NCI-H345 treated with DMSO at 0.1 percent for 48 hours (cell line): ENCODE measurements around the gene MESP2.
A peak's percentile ranks its signal among the peaks of the same experiment; 100 is the strongest.

Source experiments
- DNase-seq: peaks from one replicate; lab custom pipeline; 2025; ENCODE audit not compliant: unreplicated experiment; lab: John Stamatoyannopoulos, UW

MESP2 gene, protein sequence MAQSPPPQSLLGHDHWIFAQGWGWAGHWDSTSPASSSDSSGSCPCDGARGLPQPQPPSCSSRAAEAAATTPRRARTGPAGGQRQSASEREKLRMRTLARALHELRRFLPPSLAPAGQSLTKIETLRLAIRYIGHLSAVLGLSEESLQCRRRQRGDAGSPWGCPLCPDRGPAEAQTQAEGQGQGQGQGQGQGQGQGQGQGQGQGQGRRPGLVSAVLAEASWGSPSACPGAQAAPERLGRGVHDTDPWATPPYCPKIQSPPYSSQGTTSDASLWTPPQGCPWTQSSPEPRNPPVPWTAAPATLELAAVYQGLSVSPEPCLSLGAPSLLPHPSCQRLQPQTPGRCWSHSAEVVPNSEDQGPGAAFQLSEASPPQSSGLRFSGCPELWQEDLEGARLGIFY

DNA sequence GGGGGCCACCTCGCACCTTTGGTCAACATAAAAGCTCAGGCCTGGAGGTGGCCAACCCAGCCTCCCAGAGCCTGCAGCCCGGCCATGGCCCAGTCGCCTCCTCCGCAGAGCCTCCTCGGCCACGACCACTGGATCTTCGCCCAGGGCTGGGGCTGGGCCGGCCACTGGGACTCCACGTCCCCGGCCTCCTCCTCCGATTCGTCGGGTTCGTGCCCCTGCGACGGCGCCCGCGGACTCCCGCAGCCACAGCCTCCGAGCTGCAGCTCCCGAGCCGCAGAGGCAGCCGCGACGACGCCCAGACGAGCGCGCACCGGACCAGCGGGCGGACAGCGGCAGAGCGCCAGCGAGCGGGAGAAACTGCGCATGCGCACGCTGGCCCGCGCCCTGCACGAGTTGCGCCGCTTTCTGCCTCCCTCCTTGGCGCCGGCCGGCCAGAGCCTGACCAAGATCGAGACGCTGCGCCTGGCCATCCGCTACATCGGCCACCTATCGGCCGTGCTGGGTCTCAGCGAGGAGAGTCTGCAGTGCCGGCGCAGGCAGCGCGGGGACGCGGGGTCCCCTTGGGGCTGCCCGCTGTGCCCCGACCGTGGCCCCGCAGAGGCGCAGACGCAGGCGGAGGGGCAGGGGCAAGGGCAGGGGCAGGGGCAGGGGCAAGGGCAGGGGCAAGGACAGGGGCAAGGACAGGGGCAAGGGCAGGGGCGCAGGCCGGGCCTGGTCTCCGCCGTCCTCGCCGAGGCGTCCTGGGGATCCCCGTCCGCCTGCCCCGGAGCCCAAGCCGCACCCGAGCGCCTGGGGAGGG, at the start of gene MESP2:
MESP2 (plus strand) TSS at position 59 of the 799 bp plus-strand sequence; CDS start at position 85, 26 bp downstream.
- DNase-seq, result peak; percentile 7

DNA sequence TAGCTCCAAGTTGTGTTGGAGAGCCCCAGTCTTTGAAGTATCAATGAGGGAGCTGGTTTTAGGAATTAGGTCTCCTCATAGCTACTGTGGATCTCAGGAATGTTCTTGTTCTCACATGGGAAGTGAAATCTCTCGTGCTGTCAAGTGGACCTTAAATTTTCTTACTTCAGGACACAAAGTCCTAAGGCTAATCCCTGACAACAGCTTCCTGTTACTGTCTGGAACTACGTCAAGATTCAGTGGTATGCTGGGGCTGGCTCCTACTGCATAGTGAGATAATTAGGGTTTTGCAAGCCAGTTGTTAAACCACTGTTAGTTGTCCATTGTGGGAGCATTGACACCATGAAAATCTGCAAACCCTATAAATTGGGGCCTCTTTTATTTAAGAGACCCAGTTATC, 47.9 kb upstream of the MESP2 start:
- DNase-seq, result no peak

DNA sequence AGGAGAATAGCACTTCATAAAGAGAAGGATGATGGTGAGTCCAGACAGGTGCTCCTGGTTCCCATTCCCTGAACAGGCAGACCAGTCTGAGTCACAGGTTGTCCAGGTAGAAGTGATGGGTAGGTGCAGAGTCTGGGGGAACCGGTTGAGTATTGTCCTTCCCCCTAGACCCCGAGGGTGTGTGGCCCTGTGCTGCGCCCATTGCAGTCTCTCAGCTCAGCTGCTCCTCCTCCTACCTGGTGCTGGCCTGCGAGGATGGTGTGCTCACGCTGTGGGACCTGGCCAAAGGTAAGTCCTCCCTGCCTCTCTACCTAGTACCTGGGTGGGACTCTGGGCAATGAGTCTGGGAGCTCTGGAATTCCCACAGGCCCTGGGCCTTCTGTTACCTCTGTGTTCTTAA, 44.9 kb upstream of the MESP2 start:
- DNase-seq, result no peak

DNA sequence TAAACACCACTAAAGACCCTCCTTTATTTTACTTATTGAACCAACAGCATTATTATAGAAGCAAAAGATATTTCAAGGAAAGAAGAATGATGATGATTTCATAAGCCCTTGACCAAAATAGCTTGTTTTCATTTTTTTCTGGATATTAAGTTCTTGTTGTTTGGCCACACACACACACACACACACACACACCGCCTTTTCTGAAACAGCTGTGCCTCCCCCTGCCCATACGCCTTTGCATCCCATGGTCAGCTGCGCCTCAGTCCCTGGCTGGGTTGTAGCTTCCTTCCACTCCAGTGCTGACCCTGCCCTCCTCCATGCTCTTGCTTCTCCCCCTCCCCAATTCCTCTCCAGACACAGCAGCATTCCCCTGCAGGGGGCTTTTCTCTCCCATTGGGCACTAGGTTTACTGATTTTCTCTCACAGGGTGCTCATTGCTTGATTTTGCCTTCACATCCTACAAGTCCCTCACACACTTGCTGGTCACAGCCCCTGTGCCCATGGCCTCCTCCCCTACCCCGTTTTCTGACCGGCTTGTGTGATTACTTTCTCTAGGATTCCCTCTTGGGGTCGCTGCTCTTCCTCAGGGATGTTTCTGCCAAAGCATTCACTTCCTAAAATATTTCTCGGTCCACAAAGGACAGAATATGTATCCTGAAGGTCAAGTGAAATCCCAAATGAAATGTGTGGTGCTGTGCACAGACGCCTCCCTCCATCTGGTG, 43.5 kb upstream of the MESP2 start:
- no peak for DNase-seq

DNA sequence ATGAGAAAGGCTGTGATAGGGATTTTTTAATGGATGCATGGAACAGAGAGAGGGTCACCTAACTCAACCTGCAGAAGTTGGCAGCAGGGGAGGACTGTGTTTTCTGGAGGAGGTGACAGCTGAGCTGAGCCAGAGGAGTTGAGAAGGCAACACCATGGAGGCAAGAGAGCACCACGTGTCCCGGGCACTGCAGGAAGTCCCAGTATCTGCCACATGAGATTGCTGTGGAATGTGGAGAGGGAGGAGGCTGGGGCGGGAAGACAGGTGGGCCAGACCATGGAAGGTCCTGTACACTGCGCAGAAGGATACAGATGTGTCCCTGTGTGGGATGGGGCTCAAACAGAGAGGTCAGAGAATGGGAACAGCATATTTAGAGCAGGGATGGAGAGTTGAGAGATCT, 40.4 kb upstream of the MESP2 start:
- DNase-seq, result no peak

DNA sequence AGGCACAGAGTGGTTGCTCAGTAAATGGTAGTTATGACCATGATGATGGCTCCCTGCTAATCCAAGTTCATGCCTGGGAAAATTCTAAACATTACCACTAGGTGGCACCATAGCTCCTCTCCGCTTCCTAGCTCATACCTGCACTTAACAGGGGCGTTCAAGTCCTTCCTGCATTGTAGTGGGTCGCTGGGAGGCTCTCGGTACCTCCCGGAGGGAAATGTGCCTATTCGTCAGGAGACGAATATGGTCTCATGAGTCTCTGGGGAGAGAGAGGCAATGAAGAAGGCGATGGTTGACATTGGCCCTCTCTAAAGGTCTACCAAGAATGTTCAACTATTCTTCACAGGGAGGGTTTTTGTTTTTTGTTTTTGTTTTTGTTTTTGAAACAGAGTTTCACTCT, 36.0 kb upstream of the MESP2 start:
- peak; percentile 37 for DNase-seq

DNA sequence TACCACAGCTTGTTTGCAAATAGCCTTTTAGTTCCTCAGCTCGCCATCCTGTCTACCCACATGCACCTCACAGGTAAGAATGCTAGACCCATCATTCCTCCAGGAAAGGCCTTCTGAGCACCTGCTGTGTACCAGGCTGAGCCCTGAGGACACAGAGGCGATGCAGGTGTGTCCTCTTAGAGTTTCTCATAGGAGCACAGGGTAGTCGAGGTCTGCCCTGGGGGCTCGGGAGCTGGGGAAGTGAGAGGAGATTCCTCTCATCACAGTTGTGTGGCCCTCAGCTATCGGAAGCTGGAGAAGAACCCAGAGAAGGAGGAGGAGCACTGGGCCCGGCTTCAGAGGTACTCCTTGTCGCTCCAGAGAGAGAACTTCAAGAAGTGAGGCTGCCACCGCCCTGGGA, 33.1 kb upstream of the MESP2 start:
- no peak for DNase-seq

DNA sequence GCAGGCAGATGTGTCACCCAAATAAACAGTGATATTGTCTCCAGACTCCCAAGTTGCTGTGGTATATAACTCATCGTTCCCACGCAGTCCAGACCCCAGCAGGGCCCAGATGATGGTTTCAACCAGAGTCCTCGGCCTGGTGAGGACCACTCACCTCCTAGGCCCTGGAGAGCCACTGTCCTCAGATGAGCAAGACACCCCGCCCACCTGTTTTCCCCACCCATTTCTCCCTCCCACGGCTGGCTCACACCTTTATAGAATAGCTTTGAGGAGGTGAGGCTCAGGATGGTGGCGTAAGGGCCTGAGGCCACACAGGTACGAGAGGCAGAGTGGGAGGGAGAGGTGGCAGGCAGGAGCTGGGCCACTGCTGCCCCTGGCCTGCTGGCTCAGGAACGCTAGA, 32.5 kb upstream of the MESP2 start:
- DNase-seq, result no peak

DNA sequence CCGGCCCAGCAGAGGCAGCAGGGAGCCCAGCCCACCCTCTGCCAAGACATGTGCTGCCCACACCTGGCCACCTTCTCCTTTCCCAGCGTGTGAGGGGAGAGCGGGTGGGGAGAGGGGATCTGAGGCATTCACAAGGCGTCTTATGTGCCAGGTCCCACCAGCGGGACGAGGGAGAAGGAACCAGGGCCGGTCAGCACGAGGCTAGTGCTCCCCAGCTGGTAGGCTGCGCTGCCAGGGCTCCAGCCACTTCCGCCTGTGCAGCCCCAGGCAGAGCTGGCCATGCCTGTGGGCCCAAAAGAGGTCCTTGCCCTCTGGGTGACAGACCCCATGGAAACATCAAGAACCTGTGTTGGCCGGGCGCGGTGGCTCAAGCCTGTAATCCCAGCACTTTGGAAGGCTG, 31.0 kb upstream of the MESP2 start:
- no peak for DNase-seq

DNA sequence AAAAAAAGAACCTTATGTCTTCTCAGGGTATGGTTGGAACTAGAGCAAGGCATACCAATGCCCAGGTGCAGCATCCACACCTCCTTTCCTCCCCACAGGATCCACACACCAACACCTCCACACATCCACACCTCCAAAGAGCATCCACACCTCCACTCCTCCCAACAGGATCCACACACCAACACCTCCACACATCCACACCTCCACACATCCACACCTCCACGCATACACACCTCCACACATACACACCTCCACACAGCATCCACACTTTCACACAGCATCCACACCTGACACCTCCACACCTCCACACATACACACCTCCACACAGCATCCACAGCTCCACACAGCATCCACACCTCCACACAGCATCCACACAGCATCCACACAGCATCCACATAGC, 30.4 kb upstream of the MESP2 start:
- DNase-seq, result no peak

DNA sequence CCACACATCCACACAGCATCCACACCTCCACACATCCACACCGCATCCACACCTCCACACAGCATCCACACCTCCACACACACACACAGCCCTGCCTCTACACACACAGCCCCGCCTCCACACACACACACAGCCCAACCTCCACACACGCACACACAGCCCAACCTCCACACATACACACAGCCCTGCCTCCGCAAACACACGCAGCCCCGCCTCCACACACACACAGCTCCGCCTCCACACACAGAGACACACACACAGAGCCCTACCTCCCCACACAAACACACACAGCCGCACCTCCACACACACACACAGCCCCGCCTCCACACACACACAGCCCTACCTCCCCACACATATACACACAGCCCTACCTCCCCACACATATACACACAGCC, 29.7 kb upstream of the MESP2 start:
- no peak for DNase-seq

DNA sequence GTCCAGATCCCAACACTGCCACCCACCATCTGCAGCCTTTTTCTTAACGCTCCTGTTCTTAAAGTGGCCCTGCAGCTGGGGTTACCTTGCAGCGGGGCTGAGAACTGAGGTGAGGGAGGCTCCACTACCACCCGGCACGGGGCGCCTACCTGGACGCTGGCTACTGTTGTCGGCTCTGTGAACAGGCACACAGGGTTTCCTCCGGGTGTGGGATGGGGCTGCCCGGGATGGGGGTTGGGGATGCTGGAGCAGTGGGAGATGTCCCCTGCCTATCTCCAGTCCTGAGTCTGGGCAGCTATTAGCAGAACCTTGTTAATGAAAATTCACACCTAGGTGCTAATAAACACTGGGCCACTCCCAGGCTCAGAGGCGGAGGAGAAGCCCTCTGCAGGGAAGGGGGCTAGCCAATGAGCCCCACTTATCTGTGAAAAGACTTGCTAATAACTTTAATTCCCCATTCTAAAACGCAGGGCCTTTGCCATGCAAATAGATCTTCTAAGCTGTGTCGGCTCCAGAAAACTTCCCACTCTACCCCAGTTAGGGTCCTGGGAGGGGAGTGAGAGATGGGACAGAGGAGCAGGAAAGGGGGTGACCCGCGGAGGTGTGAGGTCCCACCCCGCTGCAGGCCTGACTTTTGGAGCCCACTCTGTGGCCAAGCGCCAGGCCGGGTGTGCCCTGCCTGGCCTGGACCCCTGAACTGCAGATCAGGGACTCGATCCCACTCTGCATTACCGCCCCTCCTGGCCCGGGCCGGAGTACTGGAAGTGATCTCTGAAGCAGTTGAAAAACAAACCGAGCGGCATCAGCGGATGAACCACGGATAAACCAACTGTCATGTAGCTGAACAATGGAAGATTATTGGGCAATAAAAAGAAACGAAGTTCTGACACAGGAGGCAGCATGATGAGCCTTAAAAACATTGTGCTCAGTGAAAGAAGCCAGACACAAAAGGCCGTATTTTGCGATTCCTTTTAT, 28.1 kb upstream of the MESP2 start:
- DNase-seq, result no peak

DNA sequence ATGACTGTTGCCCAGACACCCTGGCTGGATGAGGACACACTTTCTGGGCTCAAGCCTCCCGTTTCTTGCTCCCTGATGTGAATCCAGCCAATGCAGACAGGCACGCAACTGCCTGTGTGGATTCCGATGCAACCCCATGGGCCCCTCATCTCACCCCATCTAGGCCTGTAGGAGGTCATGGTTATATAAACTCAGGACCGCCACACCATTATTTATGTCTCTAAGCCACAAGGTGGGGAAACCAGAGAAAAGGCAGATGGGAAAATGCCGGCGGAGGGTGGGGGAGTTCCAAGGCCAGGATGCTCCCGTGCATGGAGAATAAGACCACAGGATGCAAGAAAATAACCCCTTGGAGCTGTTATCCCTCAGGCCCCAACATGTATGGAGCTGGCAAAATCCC, 27.1 kb upstream of the MESP2 start:
- DNase-seq, result no peak

DNA sequence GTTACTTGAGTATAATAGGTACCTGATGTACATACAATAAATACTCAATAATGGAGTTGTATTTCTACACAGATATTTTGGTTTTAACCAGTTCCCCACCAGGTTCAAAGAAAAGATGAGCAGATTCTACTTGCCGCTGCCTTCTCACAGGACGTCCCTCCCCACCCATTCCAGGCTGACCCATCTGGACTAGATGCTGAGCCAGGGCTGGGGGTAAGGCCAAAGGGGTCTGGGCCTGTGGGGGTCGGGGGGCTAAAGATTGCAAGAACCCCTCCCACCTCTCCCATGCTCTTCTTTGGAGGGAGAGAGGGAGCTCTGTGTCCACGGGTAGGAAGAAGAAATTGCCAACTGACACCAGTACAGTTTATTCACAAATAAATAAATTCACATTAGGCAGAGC, 26.6 kb upstream of the MESP2 start:
- DNase-seq, result no peak

DNA sequence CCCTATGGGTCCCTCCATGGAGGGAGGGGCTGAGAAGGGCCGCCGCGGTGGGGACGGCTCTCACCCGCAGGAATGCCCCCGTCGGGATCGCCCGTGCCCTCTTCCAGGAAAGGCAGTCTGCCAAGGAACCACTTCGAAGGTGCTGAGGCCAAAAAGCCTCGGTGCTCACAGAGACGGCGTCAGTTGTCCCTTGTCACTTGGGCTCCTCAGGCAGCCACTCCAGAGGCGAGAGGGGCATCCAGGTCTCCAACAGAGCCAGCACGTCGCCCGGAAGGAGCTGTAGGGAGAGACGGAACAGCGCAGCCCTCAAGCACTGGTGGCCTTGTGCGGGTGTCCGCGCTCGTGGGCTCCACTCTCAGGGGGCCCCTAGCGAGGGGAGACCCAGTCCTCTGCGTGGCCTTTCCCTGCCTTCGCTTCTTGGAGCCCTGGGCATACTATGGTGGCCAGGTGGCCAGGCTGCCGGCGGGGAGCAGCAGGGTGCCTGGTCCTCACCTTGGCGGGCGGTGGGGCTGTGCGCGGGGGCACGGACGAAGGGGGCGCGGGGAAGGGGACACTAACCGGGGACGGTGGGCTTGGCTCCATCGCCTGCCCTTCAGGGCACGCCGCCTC, 26.1 kb upstream of the MESP2 start:
- DNase-seq, result no peak

DNA sequence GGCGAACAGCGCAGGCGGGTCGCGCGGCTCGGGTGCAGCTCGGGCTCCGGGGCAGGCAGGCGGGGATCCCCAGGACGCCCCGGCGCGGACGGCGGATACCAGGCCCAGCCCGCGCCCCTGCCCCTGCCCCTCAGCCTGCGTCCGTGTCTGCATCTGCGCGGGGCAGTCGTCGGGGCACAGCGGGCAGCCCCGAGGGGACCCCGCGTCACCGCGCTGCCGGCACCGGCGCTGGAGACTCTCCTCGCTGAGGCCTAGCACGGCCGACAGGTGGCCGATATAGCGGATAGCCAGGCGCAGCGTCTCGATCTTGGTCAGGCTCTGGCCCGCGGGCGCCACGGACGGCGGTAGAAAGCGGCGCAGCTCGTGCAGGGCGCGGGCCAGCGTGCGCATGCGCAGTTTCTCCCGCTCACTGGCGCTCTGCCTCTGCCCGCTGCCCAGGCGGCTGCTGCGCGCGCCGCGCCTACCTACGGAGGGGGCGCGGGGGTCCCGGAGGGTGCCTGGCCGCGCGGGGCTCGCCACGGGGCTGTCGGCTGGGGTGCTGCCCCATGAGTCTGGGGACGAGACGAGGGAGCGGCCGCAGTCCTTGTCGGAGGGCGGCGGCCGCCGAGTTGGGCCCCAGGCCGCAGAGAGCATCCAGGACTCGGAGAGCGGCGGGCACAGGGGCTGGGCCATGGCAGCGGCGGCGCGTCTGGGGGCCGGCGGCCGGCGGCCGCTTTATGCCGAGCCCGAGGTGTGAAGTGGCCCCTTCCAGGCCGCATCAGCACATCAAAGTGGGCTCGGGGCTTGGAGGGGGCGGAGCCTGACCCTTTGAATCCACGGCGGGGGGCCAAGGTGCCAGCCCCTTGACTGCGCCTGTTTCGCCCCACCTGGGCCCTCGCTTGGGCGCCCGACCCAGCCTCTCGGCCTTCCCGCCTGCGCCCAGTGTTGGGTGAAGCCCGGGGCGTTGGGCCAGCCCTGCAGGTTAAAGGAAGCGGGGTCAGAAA, 25.3 kb upstream of the MESP2 start, which contains the start of gene MESP1:
MESP1 (minus strand) TSS at position 690 of the 983 bp plus-strand sequence; CDS start at position 672, 18 bp downstream.
- peak; percentile 72 for DNase-seq

DNA sequence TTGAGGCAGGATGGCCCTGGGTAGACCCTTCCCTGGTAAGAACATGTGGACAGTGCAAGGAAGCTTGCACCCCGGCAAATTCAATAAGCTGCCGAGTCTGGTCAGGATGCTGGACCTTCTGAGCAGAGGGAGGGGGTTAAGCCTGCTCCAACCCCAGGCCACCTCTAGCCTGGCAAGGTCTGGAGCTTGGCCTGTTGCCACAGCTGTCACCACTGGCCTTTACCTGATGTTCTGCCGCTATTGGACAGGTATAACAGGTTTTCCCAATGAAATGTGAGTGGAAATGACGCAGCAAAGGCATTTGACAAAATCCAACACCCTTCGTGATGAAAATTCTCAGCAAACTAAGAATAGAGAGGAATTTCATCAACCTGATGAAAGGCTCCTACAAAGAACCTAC, 24.4 kb upstream of the MESP2 start:
- DNase-seq, result no peak

DNA sequence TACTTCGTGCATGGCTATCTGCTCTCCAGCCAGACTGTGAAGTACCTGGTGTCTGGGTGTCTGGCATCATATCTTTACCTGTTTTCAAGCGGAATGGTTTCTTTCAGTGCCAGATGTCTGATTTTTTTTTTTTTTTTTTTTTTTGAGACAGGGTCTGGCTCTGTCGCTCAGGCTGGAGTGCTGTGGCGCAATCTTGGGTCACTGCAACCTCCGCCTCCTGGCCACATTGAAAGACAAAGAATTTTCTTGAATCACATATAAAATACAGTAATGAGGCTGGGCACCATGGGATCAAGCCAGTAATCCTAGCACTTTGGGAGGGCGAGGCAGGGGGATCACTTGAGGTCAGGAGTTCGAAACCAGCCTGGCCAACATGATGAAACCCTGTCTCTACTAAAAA, 22.3 kb upstream of the MESP2 start:
- no peak for DNase-seq
